A549 (cell line): ENCODE measurements around the gene SNRNP40.

ENCODE experiments used
- CHD4 ChIP-seq: fragments of 200-600 bp; sonication (generic); IDR thresholded peaks from 2 replicates; pipeline ENCODE4 v1.6.1; 2016; ENCODE audit warnings: antibody characterized with exemption, mild to moderate bottlenecking, borderline replicate concordance
- EP300 ChIP-seq, 2 experiments: fragments of >200 bp; sonication (Bioruptor Twin); formaldehyde crosslinking; IDR thresholded peaks; 2 replicates in 1 of 2; 3 replicates in 1 of 2; pipeline ENCODE4 v1.6.1; 2016 to 2017
- FOSB ChIP-seq: fragments of 250-450 bp; sonication (Bioruptor Pico); IDR thresholded peaks from 2 replicates; pipeline ENCODE4 v1.5.0; 2020; ENCODE audit warnings: mild to moderate bottlenecking, moderate library complexity
- FOSL2 ChIP-seq, 2 experiments: fragments of 450-650 bp in 1 of 2; fragments of >200 bp in 1 of 2; sonication (Bioruptor Twin) in 1 of 2; formaldehyde crosslinking; IDR thresholded peaks; 2 replicates each; pipeline versions ENCODE4 v1.5.0 to v1.6.1; 2016 to 2020; ENCODE audit warnings: mild to moderate bottlenecking in 1 of 2, moderate library complexity in 1 of 2
- MYC ChIP-seq: IDR thresholded peaks from 2 replicates; pipeline ENCODE4 v1.6.1; 2012; ENCODE audit warnings: mild to moderate bottlenecking, inconsistent platforms, low read length, improper control_type of control experiment, borderline replicate concordance
- POLR2A ChIP-seq: IDR thresholded peaks from 2 replicates; pipeline ENCODE4 v1.6.1; 2012; ENCODE audit warnings: mild to moderate bottlenecking, low read length
- RAD21 ChIP-seq, 2 experiments: fragments of >200 bp in 1 of 2; sonication (Bioruptor Twin) in 1 of 2; formaldehyde crosslinking in 1 of 2; IDR thresholded peaks in 1 of 2; conservative IDR thresholded peaks in 1 of 2; 2 replicates in 1 of 2; 3 replicates in 1 of 2; pipeline ENCODE4 v1.6.1; 2012 to 2018; ENCODE audit warnings: inconsistent platforms in 1 of 2
- SMC3 ChIP-seq: fragments of >200 bp; sonication (Bioruptor Twin); formaldehyde crosslinking; IDR thresholded peaks from 3 replicates; pipeline ENCODE4 v1.6.1; 2018; ENCODE audit warnings: inconsistent platforms
- ZFP36 ChIP-seq: fragments of 450-650 bp; IDR thresholded peaks from 2 replicates; pipeline ENCODE4 v1.6.1; 2014; ENCODE audit warnings: borderline replicate concordance; ENCODE audit not compliant: partially characterized antibody
- TF ChIP-seq, protein P1 (sequence below): fragments of >200 bp; sonication (Bioruptor Twin); formaldehyde crosslinking; IDR thresholded peaks from 3 replicates; pipeline ENCODE4 v1.5.1; 2016
- TF ChIP-seq, protein P2 (sequence below): IDR thresholded peaks from 2 replicates; pipeline ENCODE4 v1.6.1; 2012
- TF ChIP-seq, protein P3 (sequence below): IDR thresholded peaks from 2 replicates; pipeline ENCODE4 v1.6.1; 2012
- TF ChIP-seq, protein P4 (sequence below): fragments of 450-650 bp; IDR thresholded peaks from 2 replicates; pipeline ENCODE4 v1.6.1; 2014; ENCODE audit warnings: antibody characterized with exemption
- TF ChIP-seq, protein P5 (sequence below): fragments of 150-350 bp; IDR thresholded peaks from 2 replicates; pipeline ENCODE4 v1.6.1; 2014; ENCODE audit warnings: low read depth, mild to moderate bottlenecking, low read length

DNA sequence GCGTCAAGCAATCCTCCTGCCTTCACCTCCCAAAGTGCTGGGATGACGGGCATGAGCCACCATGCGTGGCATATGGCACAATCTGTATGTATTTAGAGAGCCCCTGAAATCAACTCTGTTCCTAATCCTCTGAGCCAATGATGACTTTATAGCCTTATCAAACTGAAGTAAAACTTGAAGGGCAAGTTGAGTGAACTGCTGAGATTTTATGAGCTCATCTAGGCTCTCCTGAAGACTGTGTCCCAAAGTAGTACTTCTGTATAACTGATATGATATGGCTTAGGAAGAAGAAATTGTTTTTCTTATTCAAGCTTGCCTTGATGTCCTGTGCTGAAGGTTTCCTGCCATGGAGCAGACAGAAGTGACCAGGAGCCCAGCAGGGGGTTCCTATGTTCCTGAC lies 33.2 kb downstream of the SNRNP40 start:
- no peak for TF ChIP-seq CHD4
- TF ChIP-seq ZFP36: no peak
- TF ChIP-seq, protein P1, sequence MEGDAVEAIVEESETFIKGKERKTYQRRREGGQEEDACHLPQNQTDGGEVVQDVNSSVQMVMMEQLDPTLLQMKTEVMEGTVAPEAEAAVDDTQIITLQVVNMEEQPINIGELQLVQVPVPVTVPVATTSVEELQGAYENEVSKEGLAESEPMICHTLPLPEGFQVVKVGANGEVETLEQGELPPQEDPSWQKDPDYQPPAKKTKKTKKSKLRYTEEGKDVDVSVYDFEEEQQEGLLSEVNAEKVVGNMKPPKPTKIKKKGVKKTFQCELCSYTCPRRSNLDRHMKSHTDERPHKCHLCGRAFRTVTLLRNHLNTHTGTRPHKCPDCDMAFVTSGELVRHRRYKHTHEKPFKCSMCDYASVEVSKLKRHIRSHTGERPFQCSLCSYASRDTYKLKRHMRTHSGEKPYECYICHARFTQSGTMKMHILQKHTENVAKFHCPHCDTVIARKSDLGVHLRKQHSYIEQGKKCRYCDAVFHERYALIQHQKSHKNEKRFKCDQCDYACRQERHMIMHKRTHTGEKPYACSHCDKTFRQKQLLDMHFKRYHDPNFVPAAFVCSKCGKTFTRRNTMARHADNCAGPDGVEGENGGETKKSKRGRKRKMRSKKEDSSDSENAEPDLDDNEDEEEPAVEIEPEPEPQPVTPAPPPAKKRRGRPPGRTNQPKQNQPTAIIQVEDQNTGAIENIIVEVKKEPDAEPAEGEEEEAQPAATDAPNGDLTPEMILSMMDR: no peak
- TF ChIP-seq FOSB (CRISPR knock-in tag): no peak
- no peak for TF ChIP-seq EP300 (IDR thresholded peaks at IDR 0.05)
- TF ChIP-seq, protein P2, sequence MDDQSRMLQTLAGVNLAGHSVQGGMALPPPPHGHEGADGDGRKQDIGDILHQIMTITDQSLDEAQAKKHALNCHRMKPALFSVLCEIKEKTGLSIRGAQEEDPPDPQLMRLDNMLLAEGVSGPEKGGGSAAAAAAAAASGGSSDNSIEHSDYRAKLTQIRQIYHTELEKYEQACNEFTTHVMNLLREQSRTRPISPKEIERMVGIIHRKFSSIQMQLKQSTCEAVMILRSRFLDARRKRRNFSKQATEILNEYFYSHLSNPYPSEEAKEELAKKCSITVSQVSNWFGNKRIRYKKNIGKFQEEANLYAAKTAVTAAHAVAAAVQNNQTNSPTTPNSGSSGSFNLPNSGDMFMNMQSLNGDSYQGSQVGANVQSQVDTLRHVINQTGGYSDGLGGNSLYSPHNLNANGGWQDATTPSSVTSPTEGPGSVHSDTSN: no peak
- TF ChIP-seq, protein P3, sequence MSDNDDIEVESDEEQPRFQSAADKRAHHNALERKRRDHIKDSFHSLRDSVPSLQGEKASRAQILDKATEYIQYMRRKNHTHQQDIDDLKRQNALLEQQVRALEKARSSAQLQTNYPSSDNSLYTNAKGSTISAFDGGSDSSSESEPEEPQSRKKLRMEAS: no peak
- no peak for TF ChIP-seq POLR2A
- TF ChIP-seq SMC3: no peak
- no peak for TF ChIP-seq FOSL2 (IDR thresholded peaks at IDR 0.05)
- TF ChIP-seq FOSL2 (CRISPR knock-in tag; IDR thresholded peaks at IDR 0.05): no peak
- TF ChIP-seq, protein P4, sequence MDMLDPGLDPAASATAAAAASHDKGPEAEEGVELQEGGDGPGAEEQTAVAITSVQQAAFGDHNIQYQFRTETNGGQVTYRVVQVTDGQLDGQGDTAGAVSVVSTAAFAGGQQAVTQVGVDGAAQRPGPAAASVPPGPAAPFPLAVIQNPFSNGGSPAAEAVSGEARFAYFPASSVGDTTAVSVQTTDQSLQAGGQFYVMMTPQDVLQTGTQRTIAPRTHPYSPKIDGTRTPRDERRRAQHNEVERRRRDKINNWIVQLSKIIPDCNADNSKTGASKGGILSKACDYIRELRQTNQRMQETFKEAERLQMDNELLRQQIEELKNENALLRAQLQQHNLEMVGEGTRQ: no peak
- no peak for TF ChIP-seq MYC
- TF ChIP-seq RAD21 (conservative IDR thresholded peaks at IDR 0.05 in 1 of 2, IDR thresholded peaks at IDR 0.05 in 1 of 2): no peak
- TF ChIP-seq, protein P5, sequence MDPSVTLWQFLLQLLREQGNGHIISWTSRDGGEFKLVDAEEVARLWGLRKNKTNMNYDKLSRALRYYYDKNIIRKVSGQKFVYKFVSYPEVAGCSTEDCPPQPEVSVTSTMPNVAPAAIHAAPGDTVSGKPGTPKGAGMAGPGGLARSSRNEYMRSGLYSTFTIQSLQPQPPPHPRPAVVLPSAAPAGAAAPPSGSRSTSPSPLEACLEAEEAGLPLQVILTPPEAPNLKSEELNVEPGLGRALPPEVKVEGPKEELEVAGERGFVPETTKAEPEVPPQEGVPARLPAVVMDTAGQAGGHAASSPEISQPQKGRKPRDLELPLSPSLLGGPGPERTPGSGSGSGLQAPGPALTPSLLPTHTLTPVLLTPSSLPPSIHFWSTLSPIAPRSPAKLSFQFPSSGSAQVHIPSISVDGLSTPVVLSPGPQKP: no peak
